Heart right ventricle (tissue), 16 donors: ENCODE data around the gene KRT80. TPM values are rescaled to one million over a fixed set of nuclear protein-coding genes. Genes with fewer than 3 reads are reported as not detected.

ENCODE experiments used
- ATAC-seq, 8 donors: fragments of 200-7000 bp; cut with Tn5 transposase; one replicate each; pipeline ENCODE4 v1.9.1; 2020; ENCODE audit warnings: mild to moderate bottlenecking in 8 of 8, moderate library complexity in 8 of 8, moderate number of reproducible peaks in 1 of 8
- DNase-seq, 2 donors: peaks; one replicate each; pipeline ENCODE4 v3.0.0-alpha.2; 2020
- H3K27ac ChIP-seq, 10 donors: fragments of 200-600 bp; sonication (generic) in 2 of 10; one replicate each; pipeline versions ENCODE4 v1.5.0 to v1.8.0; 2020 to 2022; ENCODE audit warnings: mild to moderate bottlenecking in 3 of 10
- H3K27me3 ChIP-seq, 7 donors: fragments of 200-600 bp; one replicate each; pipeline ENCODE4 v1.8.0; 2021 to 2022; ENCODE audit warnings: mild to moderate bottlenecking in 2 of 7
- H3K36me3 ChIP-seq, 9 donors: fragments of 200-600 bp; sonication (generic) in 1 of 9; one replicate each; pipeline versions ENCODE4 v1.5.0 to v1.8.0; 2020 to 2022; ENCODE audit warnings: mild to moderate bottlenecking in 2 of 9
- H3K4me1 ChIP-seq, 9 donors: fragments of 200-600 bp; sonication (generic) in 1 of 9; one replicate each; pipeline versions ENCODE4 v1.5.0 to v1.8.0; 2020 to 2022; ENCODE audit warnings: mild to moderate bottlenecking in 4 of 9
- H3K4me3 ChIP-seq, 10 donors: fragments of 200-600 bp; sonication (generic) in 2 of 10; one replicate each; pipeline versions ENCODE4 v1.5.0 to v1.8.0; 2020 to 2022; ENCODE audit warnings: mild to moderate bottlenecking in 7 of 10, moderate library complexity in 2 of 10
- H3K9me3 ChIP-seq, 11 donors: fragments of 200-600 bp in 10 of 11; sonication (generic) in 2 of 11; one replicate each; pipeline versions ENCODE4 v1.5.0 to v1.8.0; 2013 to 2022; ENCODE audit warnings: mild to moderate bottlenecking in 2 of 11, control low read depth in 1 of 11, moderate library complexity in 1 of 11
- CTCF ChIP-seq, 9 donors: fragments of 200-600 bp; sonication (generic) in 2 of 9; IDR thresholded peaks; one replicate each; pipeline versions ENCODE4 v1.5.0 to v1.8.0; 2021 to 2022; ENCODE audit warnings: antibody characterized with exemption in 9 of 9, mild to moderate bottlenecking in 5 of 9, moderate library complexity in 1 of 9
- WGBS, 2 donors: extraction: QIAGEN DNeasy Blood & Tissue Kit; methylation state at CpG; one replicate each; pipeline ENCODE4 v1.1.7; 2013; ENCODE audit warnings: inconsistent platforms in 1 of 2; 5-methylcytosine and 5-hydroxymethylcytosine counted together
- intact Hi-C, 10 donors: fragments of 100-400 bp; cut with DNase I; formaldehyde crosslinking; loops; one replicate each; pipeline versions ENCODE4 v1.11.1 to v1.14.2; 2022
- polyA plus RNA-seq, 2 donors: library from polyadenylated mRNA; stranded (reverse); fragments of 200-250 nt; gene quantifications; one replicate each; pipeline ENCODE4 v1.2.3, GENCODE V29; 2013
- total RNA-seq, 10 donors: library from RNA; stranded (reverse); fragmentation: NEBNext Ultra II Directional in 3 of 10; extraction: Animal tissue kit (Norgen Biotek cat#: 25700) in 3 of 10; gene quantifications; one replicate each; pipeline versions ENCODE4 v1.2.1 to v1.2.4, GENCODE V29; 2021 to 2023
- donor health status: Arrhythmogenic right ventricular cardiomyopathy.
- donor health status: ischemic (EF 13 %, LVEDD 7.1; RV severe dilation, severe dysfunction).
- donor health status: healthy with polysubstance abuse.
- donor health status: DM: no; HTN: yes; CAD: no.
- donor health status: DM: no; HTN: no; CAD: no.
- donor health status: ischemic (EF 25% LVEDD 6.9; RV normal size, moderate dysfunction).
- donor health status: ischemic (EF 25% LVEDD 5.7; RV mildly dilated, moderate dysfunction).
- donor health status: healthy.
- donor health status: DM: yes; HTN: yes; CAD: no.
- donor health status: Ischemic cardiomyopathy.
- donor health status: ischemic (EF 35%, LVEDD 5.7; RV mildly dilated, moderate dysfunction).
- donor health status: nonischemic (EF 11% LVEDD 7.7; RV severe dilation, severe dysfunction).
- donor health status: DM: yes; HTN: yes; CAD: no.
- donor health status: PGD.
- donor health status: ischemic (EF 29% LVEDD 5.4; RV normal size, mild dysfunction).
- donor health status: nonischemic (EF 23%, LVEDD 6.1; RV moderate dilation, normal function).

The KRT80 gene
- total and polyA plus RNA-seq, 12 donors = 0.07 to 0.79 (median 0.16) TPM; not detected in 1

- DNase-seq (no peak), ATAC-seq (no peak)
- Histone ChIP-seq H3K36me3 (no peaks in the 10 kb centered on the region), H3K4me1 (peaks cover 9 to 57% (median 27%) of the 10 kb centered on the region in 9 donors), H3K27ac (no peak overlapping the region), H3K4me3 (no peak overlapping the region), H3K9me3 (no peaks in the 10 kb centered on the region), H3K27me3 (no peaks in the 10 kb centered on the region)
- intact Hi-C loops = no loop called here
- 94% methylated on average over 18 of the region's 18 CpGs for WGBS, 2 donors
- no peak for TF ChIP-seq CTCF (IDR thresholded peaks at IDR 0.05)
Observed at GRCh38 chr12:52204095-52204930, 12.5 kb upstream of the KRT80 start.

GRCh38 chr12:52203079-52203921, 11.5 kb upstream of the KRT80 start:
- no peaks in the 10 kb centered on the region for H3K36me3 ChIP-seq
- intact Hi-C loops = no loop called here
- H3K9me3 ChIP-seq = no peaks in the 10 kb centered on the region
- WGBS, 2 donors = 58 to 63% methylated on average over 19 of the region's 19 CpGs
- H3K27me3 ChIP-seq = no peaks in the 10 kb centered on the region
- TF ChIP-seq CTCF (IDR thresholded peaks at IDR 0.05) = no peak
- DNase-seq (peak in 1 of 2 donors; percentile 74), ATAC-seq (peak in 7 of 8 donors; percentile 12 to 60 (median 30))
- peaks cover 9 to 60% (median 31%) of the 10 kb centered on the region in 9 donors for H3K4me1 ChIP-seq
- peak overlapping the region in 1 of 10 donors; percentile 38 for H3K27ac ChIP-seq
- H3K4me3 ChIP-seq = no peak overlapping the region

- DNase-seq (no peak), ATAC-seq (no peak)
- H3K27ac ChIP-seq = no peak overlapping the region
- peaks cover 3 to 60% (median 29%) of the 10 kb centered on the region in 9 donors for H3K4me1 ChIP-seq
- no peaks in the 10 kb centered on the region for H3K36me3 ChIP-seq
- H3K9me3 ChIP-seq = no peaks in the 10 kb centered on the region
- H3K4me3 ChIP-seq = no peak overlapping the region
- intact Hi-C loops = no loop called here
- no peaks in the 10 kb centered on the region for H3K27me3 ChIP-seq
- no peak for TF ChIP-seq CTCF (IDR thresholded peaks at IDR 0.05)
- 43 to 55% methylated on average over 17 to 18 of the region's 18 CpGs for WGBS, 2 donors
Observed at GRCh38 chr12:52202361-52203078, 10.7 kb upstream of the KRT80 start.

GRCh38 chr12:52201451-52201839, 9.6 kb upstream of the KRT80 start:
- intact Hi-C loops = no loop called here
- no peaks in the 10 kb centered on the region for H3K36me3 ChIP-seq
- H3K4me1 ChIP-seq = peaks cover 3 to 59% (median 26%) of the 10 kb centered on the region in 9 donors
- no peak for ATAC-seq
- H3K27me3 ChIP-seq = no peaks in the 10 kb centered on the region
- no peak for TF ChIP-seq CTCF (IDR thresholded peaks at IDR 0.05)
- DNase-seq = no peak
- H3K9me3 ChIP-seq = no peaks in the 10 kb centered on the region
- H3K27ac ChIP-seq = no peak overlapping the region
- 58 to 70% methylated on average over 3 of the region's 3 CpGs for WGBS, 2 donors
- H3K4me3 ChIP-seq = no peak overlapping the region
